GM10266 (cell line): ENCODE measurements around the gene SMIM41.
A peak's percentile ranks its signal among the peaks of the same experiment; 100 is the strongest.
"Not testable (repeated sequence)": the region's sequence is repeated elsewhere in the genome, so short reads cannot be mapped to it uniquely, and the experiment has no call there.

Experiments
- DNase-seq: peaks from one replicate; pipeline ENCODE4 v3.0.0; 2012; ENCODE audit errors: extremely low spot score
- TF ChIP-seq, protein P1 (sequence below): IDR thresholded peaks from 2 replicates; pipeline ENCODE4 v1.5.1; 2012; ENCODE audit warnings: mild to moderate bottlenecking, low read depth; ENCODE audit not compliant: control insufficient read depth, insufficient read depth; ENCODE audit errors: missing control alignments

The SMIM41 gene

DNA sequence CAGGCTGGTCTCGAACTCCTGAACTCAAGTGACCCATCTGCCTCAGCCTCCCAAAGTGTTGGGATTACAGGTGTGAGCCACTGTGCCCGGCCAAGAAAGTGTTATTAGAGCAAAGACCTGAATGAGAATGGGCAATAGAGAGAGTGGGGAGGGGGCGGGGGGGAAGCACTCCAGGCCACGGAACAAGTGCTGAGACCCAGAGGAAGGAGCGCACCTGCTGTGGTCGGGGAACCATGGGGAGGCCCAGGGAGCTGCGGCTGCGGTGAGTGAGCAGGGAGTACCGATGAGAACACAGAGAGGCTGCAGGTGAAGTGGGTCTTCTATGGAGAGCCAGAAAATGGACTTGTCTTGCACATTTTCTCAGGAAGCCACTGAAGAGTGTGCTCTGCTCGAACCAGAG, 10.8 kb downstream of the SMIM41 start:
- TF ChIP-seq, protein P1, sequence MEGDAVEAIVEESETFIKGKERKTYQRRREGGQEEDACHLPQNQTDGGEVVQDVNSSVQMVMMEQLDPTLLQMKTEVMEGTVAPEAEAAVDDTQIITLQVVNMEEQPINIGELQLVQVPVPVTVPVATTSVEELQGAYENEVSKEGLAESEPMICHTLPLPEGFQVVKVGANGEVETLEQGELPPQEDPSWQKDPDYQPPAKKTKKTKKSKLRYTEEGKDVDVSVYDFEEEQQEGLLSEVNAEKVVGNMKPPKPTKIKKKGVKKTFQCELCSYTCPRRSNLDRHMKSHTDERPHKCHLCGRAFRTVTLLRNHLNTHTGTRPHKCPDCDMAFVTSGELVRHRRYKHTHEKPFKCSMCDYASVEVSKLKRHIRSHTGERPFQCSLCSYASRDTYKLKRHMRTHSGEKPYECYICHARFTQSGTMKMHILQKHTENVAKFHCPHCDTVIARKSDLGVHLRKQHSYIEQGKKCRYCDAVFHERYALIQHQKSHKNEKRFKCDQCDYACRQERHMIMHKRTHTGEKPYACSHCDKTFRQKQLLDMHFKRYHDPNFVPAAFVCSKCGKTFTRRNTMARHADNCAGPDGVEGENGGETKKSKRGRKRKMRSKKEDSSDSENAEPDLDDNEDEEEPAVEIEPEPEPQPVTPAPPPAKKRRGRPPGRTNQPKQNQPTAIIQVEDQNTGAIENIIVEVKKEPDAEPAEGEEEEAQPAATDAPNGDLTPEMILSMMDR = no peak
- peak; percentile 10 for DNase-seq

DNA sequence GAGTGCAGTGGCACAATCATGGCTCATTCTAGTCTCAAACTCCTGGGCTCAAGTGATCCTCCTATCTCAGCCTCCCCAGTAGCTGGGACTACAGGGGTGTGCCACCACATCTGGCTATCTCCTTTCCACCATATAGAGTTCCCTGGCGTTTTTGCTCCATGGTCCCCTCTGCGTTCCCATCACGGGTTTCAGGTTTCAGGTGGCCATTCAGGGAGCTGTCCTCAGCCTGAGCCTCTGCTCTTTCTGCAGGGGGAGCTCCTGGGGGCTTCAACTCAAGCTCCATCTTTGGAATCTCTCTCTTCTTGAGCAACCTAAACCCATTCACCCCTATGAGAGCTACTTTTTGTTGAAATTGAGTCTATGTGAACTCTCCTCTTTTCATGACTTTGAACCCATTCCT, 11.6 kb downstream of the SMIM41 start:
- DNase-seq = peak; percentile 3
- TF ChIP-seq, protein P1 = no peak

DNA sequence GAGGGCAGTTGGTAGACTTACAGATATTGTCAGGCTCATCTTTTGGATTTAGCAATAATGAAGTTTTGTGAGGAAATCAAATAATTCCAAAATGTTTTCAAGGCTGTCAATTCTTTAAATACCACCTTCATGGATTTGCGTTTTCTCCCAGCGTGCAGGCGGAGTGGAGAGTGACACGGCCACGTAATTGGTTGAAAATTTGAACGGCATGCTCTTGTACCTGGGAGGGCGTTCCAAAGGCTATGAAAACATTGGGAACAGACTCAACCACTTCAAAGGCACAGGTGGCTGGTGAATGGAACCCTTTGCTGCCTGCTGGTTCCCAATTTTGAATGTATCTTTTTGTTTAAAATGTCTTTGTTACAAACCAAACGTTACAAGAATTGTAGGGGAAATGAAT, 12.4 kb downstream of the SMIM41 start:
- no peak for DNase-seq
- TF ChIP-seq, protein P1 = no peak

DNA sequence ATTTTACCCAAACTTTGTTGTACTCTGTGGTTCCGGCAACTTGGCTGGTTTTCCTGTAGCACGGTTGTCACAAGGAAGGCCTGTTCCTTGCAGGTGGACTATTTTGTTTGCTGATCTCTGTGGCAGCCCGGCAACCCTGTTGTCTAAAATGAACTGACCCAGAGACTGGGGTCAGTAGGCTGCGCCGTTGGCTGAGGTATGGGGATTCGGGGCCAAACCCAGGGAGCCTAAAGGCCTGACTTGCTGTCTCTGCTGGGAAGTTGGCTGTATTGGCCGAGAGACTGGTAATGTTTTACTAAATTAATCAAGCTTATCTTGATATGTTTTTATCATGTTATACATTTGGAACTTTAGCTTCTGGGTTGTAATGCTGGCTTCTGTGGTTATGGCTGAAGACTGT, 13.8 kb downstream of the SMIM41 start:
- no peak for DNase-seq

DNA sequence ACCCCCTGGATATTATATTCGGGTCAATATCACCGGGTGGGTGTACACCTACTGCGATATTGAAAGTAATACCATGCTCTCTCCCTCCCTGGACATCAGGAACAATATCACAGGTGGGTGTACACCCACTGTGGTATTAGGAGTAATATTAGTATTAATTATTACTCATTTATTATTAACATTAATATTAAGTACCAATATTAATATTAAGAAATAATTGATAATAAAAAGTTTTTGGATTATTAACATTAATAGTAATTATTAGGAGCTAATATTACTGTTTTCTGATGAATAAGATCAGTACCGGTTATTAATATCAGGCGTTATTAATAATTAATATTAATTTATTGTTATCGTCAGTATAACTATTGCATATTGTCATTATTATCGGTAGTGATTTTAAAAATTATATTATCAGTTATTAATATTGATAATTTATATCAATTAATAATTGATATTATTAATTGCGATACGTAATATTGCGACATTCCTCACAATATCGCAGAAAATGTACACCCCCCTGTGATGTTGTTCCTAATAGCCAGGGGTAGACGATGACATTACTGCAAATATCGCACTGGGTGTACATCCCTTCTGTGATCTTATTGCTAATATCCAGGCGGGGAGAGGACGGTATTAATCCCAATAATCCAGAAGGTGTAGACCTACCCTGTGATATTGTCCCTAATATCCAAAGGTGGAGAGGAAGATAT, 17.0 kb downstream of the SMIM41 start:
- no peak for DNase-seq
- TF ChIP-seq, protein P1 = no peak

More for the DNA sequence above, 13.8 kb downstream of the SMIM41 start:
- TF ChIP-seq, protein P1 = no peak

DNA sequence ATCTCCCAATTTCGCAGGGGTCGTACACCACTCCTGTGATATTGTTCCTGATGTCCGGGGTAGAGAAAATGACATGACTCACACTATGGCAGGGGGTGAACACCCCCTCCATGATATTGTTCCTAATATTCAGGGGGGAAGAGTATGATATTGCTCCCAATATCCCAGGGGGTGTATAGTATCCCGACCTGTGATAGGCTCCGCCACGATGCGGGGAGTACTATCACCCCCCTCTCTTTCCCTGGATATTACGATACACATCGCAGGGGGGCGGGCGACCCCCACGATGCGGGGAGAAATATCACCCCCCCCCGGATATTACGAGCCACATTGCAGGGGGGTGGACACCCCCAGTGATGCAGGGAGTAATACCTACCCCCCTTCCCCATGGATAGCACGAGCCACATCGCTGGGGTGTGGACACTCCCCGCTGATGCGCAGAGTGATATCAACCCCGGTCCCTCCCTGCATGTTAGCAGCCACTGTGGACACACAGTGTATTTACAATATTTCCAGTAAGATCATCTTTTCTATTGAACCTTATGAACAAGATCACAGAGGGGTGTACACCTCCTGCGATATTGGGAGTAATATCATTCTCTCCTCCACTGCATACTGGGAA, 17.7 kb downstream of the SMIM41 start:
- TF ChIP-seq, protein P1 = no peak
- no peak for DNase-seq

DNA sequence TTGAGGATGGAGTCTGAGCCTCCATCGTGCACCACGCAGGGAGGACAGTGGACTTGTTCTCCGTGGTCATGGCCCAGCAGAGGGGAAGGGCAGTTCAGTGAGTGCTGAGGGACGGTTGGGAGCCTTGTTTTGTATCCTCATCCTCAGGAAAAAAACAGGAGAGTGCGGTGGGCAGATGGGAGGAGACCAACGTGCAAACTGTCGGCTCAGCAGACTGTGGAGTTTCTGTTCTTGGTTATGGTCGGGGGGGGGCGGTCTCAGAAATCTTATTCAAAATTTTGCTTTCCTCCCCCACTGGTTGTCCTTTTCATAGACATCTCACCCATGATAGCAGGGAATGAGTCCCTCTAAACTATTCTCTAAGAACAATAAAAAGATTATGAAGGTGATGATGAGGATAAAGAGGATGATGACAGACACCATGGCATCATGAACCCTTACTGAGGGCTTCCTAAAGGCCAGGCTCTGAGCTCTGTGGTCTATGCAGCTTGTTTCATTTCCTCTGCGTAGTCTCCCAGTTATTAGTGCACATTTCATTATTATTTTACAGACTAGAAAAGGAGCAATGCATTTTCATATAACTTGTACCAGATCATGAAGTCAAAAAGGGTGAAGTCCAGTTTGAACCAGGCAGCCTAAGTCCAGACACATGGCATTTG, 25.1 kb downstream of the SMIM41 start:
- not testable (repeated sequence) for DNase-seq
